ENCODE measurements around the gene PC.

The PC gene

DNA sequence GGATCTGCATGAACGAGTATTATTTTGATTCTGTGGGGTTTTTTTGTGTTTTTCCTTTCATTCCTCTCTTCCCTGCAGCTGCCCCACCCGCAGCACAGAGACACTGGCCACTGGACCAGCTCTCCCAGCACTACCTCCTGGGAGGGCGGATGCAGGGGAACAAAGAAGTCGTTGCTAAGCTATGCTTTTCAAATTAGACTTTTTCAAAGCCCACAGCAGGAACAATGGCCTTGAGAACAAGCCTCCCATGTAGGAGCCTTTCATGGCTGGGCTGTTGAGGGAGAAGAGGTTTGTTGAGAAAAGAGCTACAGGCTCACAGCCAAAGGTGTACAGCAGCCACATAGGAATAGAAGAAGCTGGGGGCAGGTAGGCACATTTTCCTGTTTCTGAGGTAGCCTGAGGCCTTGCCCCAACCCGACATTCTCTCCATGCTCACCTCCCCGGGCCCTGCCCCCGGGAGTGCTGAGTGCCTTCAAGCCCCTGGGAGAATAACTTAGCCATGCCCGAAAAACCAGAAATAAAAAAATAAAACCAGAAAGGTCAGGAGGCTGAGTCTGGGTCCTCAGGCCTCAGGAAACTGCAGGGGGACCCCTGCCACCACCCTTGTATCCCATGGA lies 44.2 kb upstream of the PC start:
- TF ChIP-seq FOXM1 (IDR thresholded peaks at IDR 0.05; ENCODE audit: borderline replicate concordance, low read depth), result no peak
- TF ChIP-seq, protein P1, sequence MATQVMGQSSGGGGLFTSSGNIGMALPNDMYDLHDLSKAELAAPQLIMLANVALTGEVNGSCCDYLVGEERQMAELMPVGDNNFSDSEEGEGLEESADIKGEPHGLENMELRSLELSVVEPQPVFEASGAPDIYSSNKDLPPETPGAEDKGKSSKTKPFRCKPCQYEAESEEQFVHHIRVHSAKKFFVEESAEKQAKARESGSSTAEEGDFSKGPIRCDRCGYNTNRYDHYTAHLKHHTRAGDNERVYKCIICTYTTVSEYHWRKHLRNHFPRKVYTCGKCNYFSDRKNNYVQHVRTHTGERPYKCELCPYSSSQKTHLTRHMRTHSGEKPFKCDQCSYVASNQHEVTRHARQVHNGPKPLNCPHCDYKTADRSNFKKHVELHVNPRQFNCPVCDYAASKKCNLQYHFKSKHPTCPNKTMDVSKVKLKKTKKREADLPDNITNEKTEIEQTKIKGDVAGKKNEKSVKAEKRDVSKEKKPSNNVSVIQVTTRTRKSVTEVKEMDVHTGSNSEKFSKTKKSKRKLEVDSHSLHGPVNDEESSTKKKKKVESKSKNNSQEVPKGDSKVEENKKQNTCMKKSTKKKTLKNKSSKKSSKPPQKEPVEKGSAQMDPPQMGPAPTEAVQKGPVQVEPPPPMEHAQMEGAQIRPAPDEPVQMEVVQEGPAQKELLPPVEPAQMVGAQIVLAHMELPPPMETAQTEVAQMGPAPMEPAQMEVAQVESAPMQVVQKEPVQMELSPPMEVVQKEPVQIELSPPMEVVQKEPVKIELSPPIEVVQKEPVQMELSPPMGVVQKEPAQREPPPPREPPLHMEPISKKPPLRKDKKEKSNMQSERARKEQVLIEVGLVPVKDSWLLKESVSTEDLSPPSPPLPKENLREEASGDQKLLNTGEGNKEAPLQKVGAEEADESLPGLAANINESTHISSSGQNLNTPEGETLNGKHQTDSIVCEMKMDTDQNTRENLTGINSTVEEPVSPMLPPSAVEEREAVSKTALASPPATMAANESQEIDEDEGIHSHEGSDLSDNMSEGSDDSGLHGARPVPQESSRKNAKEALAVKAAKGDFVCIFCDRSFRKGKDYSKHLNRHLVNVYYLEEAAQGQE (IDR thresholded peaks at IDR 0.05; ENCODE audit: low read depth), result no peak

GRCh38 chr11:67001332-67001731 lies 43.1 kb upstream of the PC start:
- TF ChIP-seq TCF12 (IDR thresholded peaks at IDR 0.05; ENCODE audit: low read depth), result no peak
- TF ChIP-seq CREB1 (IDR thresholded peaks at IDR 0.05; ENCODE audit: low read depth), result no peak
- TF ChIP-seq ZBTB7A (IDR thresholded peaks at IDR 0.05; ENCODE audit: low read depth), result no peak
- no peak for TF ChIP-seq USF1 (IDR thresholded peaks at IDR 0.05)
- TF ChIP-seq FOXM1 (IDR thresholded peaks at IDR 0.05; ENCODE audit: borderline replicate concordance, low read depth), result no peak

- TF ChIP-seq CEBPB (IDR thresholded peaks at IDR 0.05), result no peak
- TF ChIP-seq ZBTB7A (IDR thresholded peaks at IDR 0.05; ENCODE audit: low read depth), result no peak
- no peak for TF ChIP-seq RAD21 (IDR thresholded peaks at IDR 0.05; ENCODE audit: low read depth)
- TF ChIP-seq YY1 (IDR thresholded peaks at IDR 0.05; ENCODE audit: low read depth), result no peak
- TF ChIP-seq EP300 (IDR thresholded peaks at IDR 0.05; ENCODE audit: borderline replicate concordance), result no peak
- TF ChIP-seq, protein P1 (IDR thresholded peaks at IDR 0.05; ENCODE audit: low read depth), result no peak
- no peak for TF ChIP-seq EGR1 (IDR thresholded peaks at IDR 0.05)
- TF ChIP-seq TEAD4 (IDR thresholded peaks at IDR 0.05), result no peak
- TF ChIP-seq CREB1 (IDR thresholded peaks at IDR 0.05; ENCODE audit: low read depth), result no peak
- no peak for TF ChIP-seq NFIC (IDR thresholded peaks at IDR 0.05)
- TF ChIP-seq, protein P2, sequence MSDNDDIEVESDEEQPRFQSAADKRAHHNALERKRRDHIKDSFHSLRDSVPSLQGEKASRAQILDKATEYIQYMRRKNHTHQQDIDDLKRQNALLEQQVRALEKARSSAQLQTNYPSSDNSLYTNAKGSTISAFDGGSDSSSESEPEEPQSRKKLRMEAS (IDR thresholded peaks at IDR 0.05), result no peak
- no peak for TF ChIP-seq USF1 (IDR thresholded peaks at IDR 0.05)
- TF ChIP-seq TCF12 (IDR thresholded peaks at IDR 0.05; ENCODE audit: low read depth), result no peak
- TF ChIP-seq TAF1 (IDR thresholded peaks at IDR 0.05; ENCODE audit: low read depth), result no peak
- TF ChIP-seq FOXM1 (IDR thresholded peaks at IDR 0.05; ENCODE audit: borderline replicate concordance, low read depth), result no peak
Measured at GRCh38 chr11:66999555-66999954, 41.4 kb upstream of the PC start.

GRCh38 chr11:66996609-66997273 lies 38.6 kb upstream of the PC start:
- TF ChIP-seq YY1 (IDR thresholded peaks at IDR 0.05; ENCODE audit: low read depth), result no peak
- TF ChIP-seq CEBPB (IDR thresholded peaks at IDR 0.05), result no peak
- TF ChIP-seq FOXM1 (IDR thresholded peaks at IDR 0.05; ENCODE audit: borderline replicate concordance, low read depth), result no peak
- no peak for TF ChIP-seq TCF12 (IDR thresholded peaks at IDR 0.05; ENCODE audit: low read depth)
- no peak for TF ChIP-seq NFIC (IDR thresholded peaks at IDR 0.05)
- TF ChIP-seq TAF1 (IDR thresholded peaks at IDR 0.05; ENCODE audit: low read depth), result no peak
- no peak for TF ChIP-seq USF1 (IDR thresholded peaks at IDR 0.05)

DNA sequence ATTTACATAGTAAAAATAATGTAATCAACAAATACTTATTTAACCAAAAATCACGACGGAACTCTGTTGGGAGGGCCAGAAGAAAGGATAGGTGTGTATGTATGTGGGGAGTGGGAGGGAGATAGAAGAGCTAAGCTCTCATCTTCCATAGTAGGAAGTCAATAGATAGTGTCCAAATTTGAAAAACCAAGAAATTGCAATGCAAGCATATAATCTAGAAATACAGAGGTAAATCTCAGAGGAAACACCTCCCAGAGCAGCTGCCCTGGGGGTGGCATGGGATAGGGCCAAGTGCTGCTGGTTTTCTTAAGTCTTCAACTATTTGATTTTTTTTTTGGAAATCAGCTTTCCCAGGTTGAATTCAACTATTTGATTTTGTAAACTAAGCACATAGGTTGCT lies 33.9 kb upstream of the PC start:
- TF ChIP-seq EGR1 (IDR thresholded peaks at IDR 0.05) (no peak), TEAD4 (IDR thresholded peaks at IDR 0.05) (no peak), RAD21 (IDR thresholded peaks at IDR 0.05; ENCODE audit: low read depth) (no peak), EP300 (IDR thresholded peaks at IDR 0.05; ENCODE audit: borderline replicate concordance) (no peak), CEBPB (IDR thresholded peaks at IDR 0.05) (no peak), USF1 (IDR thresholded peaks at IDR 0.05) (no peak), TAF1 (IDR thresholded peaks at IDR 0.05; ENCODE audit: low read depth) (no peak), TCF12 (IDR thresholded peaks at IDR 0.05; ENCODE audit: low read depth) (no peak), FOXM1 (IDR thresholded peaks at IDR 0.05; ENCODE audit: borderline replicate concordance, low read depth) (no peak), CREB1 (IDR thresholded peaks at IDR 0.05; ENCODE audit: low read depth) (no peak)
- TF ChIP-seq, protein P1 (IDR thresholded peaks at IDR 0.05; ENCODE audit: low read depth), result no peak

All from Ishikawa (cell line).